ENCODE results near the gene ITLN1. TPM values are rescaled to one million over a fixed set of nuclear protein-coding genes. Genes with fewer than 3 reads are reported as not detected.
A peak's percentile ranks its signal among the peaks of the same experiment; 100 is the strongest.

Gene ITLN1
- total RNA-seq, 1 donor from 2014 or later = not detected

GRCh38 chr1:160866695-160867260, 18.2 kb downstream of the ITLN1 start:
- Mint-ChIP-seq H3K4me3 (no peak overlapping the region), H3K9me3 (no peaks in the 10 kb centered on the region), H3K27ac (peak overlapping the region; percentile 7), H3K27me3 (ENCODE audit: low read depth) (peaks cover 13% of the 10 kb centered on the region), H3K4me1 (peaks cover 18% of the 10 kb centered on the region), H3K36me3 (no peaks in the 10 kb centered on the region)
- no peak for TF ChIP-seq CTCF (IDR thresholded peaks at IDR 0.05; ENCODE audit: unreplicated experiment)
- DNase-seq (ENCODE audit: low spot score in 2 of 2, unreplicated experiment in 2 of 2) = no peak

GRCh38 chr1:160866001-160866694, 18.8 kb downstream of the ITLN1 start:
- H3K4me1 Mint-ChIP-seq = peaks cover 18% of the 10 kb centered on the region
- no peak for TF ChIP-seq CTCF (IDR thresholded peaks at IDR 0.05; ENCODE audit: unreplicated experiment)
- H3K9me3 Mint-ChIP-seq = no peaks in the 10 kb centered on the region
- peaks cover 9% of the 10 kb centered on the region for H3K27me3 Mint-ChIP-seq (ENCODE audit: low read depth)
- no peaks in the 10 kb centered on the region for H3K36me3 Mint-ChIP-seq
- H3K4me3 Mint-ChIP-seq = no peak overlapping the region
- DNase-seq (ENCODE audit: low spot score in 2 of 2, unreplicated experiment in 2 of 2) = no peak
- no peak overlapping the region for H3K27ac Mint-ChIP-seq

GRCh38 chr1:160865337-160865736, 19.6 kb downstream of the ITLN1 start:
- Mint-ChIP-seq H3K36me3 (no peaks in the 10 kb centered on the region), H3K27me3 (ENCODE audit: low read depth) (peaks cover 8% of the 10 kb centered on the region), H3K4me1 (peaks cover 18% of the 10 kb centered on the region), H3K9me3 (no peaks in the 10 kb centered on the region), H3K4me3 (no peak overlapping the region), H3K27ac (no peak overlapping the region)
- TF ChIP-seq CTCF (IDR thresholded peaks at IDR 0.05; ENCODE audit: unreplicated experiment) = no peak
- no peak for DNase-seq (ENCODE audit: low spot score in 2 of 2, unreplicated experiment in 2 of 2)

GRCh38 chr1:160864173-160864572, 20.8 kb downstream of the ITLN1 start:
- Mint-ChIP-seq H3K9me3 (no peaks in the 10 kb centered on the region), H3K27ac (no peak overlapping the region), H3K27me3 (ENCODE audit: low read depth) (peaks cover 5% of the 10 kb centered on the region), H3K36me3 (no peaks in the 10 kb centered on the region), H3K4me3 (no peak overlapping the region), H3K4me1 (peaks cover 18% of the 10 kb centered on the region)
- DNase-seq (ENCODE audit: low spot score in 2 of 2, unreplicated experiment in 2 of 2) = no peak
- no peak for TF ChIP-seq CTCF (IDR thresholded peaks at IDR 0.05; ENCODE audit: unreplicated experiment)

GRCh38 chr1:160863774-160864131, 21.2 kb downstream of the ITLN1 start:
- Mint-ChIP-seq H3K4me1 (peaks cover 18% of the 10 kb centered on the region), H3K4me3 (no peak overlapping the region), H3K27ac (no peak overlapping the region), H3K36me3 (no peaks in the 10 kb centered on the region), H3K27me3 (ENCODE audit: low read depth) (peaks cover 4% of the 10 kb centered on the region), H3K9me3 (no peaks in the 10 kb centered on the region)
- no peak for DNase-seq (ENCODE audit: low spot score in 2 of 2, unreplicated experiment in 2 of 2)
- no peak for TF ChIP-seq CTCF (IDR thresholded peaks at IDR 0.05; ENCODE audit: unreplicated experiment)
